Measurements from ENCODE around the gene SELENOP.
"Not testable (repeated sequence)": the region's sequence is repeated elsewhere in the genome, so short reads cannot be mapped to it uniquely, and the experiment has no call there.

The SELENOP gene

DNA sequence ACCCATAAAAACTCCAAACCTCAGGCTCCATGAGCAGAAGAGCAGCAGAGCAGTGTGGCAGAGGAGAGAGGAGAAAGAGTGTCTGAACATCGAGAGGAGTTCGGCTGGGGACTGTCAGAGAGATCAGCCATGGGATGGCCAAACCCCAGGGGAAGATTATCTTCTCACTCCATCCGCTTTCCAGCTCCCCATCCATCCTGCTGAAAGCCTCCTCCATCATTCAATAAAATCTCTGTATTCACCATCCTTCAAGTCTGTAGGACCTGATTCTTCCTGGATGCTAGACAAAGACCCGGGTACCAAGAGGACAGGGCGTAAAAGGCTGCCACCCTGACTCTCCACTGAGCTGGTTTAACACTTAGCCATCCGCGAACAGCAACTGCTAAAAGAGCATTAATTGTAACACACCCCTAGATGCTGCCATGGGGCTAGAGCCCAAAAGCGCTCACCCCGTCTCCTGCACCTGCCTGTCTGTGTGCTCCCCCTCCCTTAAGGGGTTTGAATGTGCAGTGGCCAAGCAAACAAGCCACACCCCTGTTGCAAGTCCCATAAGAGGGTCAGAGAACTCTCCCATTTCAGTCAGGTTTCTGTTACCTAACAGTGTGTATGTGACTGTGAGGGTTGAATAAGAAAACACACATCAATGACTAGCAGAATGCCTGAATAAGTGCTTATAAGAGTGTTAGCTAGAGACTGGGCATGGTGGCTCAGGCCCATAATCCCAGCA, 13.9 kb upstream of the SELENOP start:
- no peak for DNase-seq

DNA sequence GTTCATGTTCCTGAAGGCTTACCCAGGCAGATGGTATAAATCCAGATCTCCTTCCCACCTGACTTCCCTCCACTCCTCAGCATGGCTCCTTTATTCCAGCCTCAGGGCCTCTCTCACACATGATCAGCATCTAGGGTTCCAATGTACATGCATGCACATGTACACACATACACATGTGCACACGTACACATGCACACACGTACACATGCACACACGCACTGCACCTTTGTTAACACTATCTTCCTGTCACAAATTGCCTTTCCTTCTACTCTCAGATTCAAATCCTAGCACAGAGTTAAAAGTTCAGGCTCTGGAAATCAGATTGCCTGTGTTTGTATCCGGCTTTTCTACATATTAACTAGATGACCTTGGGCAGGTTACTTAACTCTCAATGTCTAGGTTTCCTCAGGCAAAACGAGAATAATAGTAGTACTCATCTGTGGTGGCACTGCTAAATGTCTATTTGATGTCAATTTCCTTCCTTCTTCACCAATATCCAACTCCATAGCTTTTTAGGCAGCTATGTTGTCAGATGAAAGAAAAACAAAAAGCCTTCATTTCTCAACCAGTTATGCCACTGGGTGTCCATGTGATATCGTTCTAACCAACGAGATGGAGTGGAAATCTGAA, 12.8 kb upstream of the SELENOP start:
- no peak for DNase-seq

DNA sequence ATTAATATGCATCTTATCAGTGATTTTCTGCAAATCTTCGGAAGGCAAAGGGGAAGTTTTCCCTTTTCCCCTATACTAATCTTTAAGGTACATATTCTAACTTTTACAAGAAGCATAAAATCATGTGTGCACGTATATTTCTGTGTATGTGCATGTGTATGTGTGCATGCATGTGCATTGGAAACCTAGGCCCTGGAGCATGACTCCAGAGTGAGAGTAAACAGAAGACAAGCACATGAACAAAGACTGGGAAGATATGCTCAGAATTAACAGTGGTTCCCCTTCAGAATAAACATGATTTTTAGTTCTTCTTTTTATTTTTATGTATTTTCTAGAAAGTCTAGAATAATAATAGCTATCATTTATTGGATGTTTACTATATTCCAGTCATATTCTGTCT, 10.9 kb upstream of the SELENOP start:
- no peak for DNase-seq

DNA sequence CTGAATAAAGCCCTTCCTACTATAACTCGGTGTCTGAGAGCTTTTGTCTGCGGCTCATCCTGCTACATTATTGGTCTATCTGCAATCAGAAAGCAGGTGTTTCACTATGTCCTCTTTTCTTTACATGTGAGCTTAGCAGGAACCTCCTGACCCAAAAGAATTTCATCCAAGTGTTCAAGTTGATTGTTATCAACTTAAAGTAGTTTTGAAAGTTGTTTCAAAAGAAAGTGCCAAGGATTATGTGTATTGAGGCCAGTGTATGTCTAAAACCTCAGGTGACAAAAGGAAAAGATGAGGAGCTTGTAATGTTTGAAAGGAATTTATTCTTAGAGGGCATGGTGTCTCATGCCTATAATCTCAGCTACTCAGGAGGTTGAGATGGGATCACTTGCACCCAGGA, 8.1 kb upstream of the SELENOP start:
- no peak for DNase-seq

DNA sequence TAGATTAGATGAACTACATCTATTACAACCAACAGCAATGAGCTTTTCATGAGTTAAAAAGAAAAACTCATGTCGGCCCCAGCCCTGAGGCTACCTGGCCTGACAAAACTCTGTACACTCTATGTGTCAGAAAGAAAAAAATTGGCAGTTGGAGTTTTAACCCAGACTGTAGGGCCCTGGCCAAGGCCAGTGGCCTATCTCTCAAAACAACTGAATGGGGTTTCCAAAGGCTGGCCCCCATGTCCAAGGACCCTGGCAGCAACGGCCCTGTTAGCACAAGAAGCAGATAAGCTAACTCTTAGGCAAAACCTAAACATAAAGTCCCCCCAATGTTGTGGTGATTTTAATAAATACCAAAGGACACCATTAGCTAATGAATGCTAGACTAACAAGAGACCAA, 4.9 kb upstream of the SELENOP start:
- not testable (repeated sequence) for DNase-seq

DNA sequence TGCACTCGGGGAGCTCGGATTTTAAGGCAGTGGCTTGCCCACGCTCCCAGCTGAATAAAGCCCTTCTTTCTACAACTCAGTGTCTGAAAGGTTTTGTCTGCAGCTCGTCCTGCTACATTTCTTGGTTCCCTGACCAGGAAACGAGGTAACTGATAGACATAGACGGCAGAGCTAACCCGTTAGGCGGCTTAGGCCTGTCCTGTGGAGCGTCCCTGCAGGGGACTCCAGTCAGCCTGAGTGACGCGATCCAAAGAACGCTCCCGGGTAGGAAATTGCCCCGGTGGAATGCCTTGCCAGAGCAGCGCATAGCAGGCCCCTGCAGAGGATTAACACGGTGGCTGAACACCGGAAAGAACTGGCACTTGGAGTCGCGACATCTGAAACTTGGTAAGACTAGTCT, 1.8 kb upstream of the SELENOP start:
- DNase-seq: no peak

DNA sequence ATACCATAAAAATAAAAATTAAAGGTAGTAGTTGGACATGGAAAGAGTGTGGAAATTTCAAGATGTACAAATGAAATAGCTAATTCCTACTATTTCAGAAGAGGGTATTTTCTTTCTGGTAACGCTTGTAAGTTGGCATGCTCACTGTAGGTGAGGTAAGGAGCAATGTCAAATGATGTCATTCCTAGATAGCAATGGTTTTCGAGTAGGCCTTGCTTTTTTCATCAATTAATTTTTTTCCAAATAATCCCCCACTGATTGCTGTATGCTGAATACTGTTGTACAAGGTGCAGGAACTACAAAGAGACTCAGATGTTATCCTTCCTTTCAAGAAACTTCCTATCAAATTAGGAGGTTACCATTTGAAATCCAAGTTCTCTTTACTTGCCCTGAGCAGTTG, 928 bp upstream of the SELENOP start:
- DNase-seq: no peak

DNA sequence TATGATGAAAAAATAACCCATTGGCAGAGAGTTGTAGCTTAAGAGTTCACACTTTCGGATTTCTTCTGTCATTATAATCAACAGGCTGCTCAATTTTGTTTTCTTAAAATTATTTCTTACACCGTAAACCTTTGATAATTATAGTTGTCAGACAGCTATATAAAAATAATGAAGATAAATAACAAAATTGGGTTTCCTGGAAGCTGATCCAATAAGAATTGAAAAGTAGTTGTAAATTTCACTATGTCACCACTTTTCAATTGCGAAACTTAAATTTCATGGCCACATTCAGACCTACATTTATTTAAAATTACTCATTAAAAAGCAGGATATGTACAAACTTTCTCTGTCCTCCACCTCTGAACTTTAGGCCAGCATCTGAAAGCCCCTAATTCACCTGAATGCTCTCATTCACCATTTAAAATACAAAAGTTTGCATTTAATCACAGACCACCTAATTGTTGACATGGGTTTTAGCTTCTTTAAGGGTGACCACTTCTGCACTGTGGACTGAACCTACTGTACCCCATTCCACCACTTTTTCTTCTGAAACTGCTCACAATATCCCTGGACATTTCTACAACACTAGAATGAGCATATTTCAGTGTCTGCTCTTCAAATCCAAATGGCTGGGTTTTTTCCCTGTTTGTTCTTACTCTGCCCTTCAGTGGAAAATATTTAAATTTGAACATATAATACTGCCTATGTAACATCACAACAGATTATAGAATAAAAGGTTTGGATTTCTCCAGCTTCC, 680 bp downstream of the SELENOP start:
- no peak for DNase-seq

DNA sequence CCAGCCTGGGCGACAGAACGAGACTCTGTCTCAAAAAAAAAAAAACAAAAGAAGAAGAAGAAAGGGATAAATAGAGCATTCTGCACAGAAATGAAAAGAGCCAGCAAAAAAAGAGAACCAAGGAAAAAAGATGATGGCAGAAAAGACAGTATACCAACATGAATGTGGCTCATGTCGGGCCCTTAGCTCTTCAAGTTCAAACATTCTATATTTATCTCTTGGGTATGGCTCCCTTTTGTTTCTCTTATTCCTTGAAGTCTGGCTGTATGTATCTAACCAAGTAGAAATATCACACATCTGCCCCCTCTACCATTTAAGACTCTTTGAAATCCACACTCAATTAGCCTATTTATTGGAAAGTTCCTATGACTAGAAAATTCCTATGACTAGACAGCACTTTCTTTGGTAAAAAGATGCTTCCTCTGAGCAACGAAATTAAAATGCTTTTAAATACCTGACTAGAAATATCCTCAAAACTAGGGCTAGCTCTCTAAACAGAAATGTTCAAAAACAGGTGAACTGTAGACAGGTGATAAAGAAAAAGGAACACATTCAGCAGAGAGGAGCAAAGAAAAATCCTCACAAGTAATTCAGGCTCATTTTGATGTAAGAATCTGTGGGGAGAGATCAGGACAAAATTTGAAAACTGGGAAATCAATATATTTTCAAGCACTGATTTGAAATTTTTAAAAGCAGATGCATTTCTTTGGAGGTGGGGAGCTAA, 2.6 kb downstream of the SELENOP start:
- DNase-seq: no peak

DNA sequence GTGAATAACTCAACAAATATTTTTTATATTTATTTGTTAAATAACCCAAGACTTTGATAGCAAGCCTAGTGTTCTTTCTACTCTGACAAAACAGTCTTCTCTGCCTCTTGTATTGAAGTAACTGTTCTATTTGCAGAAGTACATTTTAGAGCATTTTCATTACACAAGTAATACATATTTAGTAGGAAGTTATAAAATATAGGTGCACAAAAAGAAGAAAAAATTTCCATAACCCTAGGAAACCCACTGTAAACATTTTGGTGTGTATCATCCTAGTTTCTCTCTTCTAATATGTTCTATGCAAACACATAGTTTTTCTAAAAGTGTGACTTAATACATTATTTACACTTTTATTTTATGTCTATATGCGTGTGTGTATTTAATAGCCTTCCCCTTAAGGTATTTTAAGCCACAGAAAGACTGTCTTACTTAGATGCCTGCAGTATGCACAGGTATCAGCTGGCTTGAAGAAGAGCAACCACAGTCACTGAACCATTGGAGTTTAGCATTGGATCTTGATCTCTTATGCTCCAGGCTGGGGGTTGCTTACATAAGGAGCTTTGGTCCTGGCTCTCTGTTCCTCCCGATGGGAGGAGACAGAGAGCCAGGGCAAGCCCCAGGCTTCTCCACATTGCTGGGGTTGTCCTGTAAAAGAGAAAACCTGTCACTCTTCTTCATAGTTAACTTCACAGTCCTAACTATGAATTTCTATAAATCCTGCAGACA, 3.8 kb downstream of the SELENOP start:
- no peak for DNase-seq

DNA sequence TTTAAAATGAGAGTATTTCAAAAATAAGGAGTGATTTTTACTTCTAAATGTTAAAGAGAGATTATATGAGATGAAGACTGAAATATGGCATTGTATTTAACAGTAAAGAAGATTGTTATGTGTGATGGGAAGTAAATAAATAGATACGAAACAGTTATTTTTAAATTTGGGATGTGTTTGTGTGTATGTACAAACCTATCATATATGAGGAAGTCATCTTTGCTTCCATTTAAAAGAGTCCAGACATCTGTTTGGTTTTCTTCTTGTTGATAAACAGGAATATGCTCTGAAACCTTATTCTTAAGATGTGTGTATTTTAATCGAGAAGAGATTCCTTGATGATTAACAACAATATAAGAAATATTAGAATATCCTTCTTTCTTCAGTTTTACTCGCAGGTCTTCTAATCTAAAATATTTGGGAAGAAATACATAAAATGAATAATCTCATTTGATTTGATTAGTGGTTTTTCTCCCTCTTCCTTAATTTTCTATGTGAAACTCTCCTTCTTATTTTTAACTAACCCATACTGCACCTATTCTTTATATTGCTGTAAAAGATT, 4.9 kb downstream of the SELENOP start:
- DNase-seq: no peak

DNA sequence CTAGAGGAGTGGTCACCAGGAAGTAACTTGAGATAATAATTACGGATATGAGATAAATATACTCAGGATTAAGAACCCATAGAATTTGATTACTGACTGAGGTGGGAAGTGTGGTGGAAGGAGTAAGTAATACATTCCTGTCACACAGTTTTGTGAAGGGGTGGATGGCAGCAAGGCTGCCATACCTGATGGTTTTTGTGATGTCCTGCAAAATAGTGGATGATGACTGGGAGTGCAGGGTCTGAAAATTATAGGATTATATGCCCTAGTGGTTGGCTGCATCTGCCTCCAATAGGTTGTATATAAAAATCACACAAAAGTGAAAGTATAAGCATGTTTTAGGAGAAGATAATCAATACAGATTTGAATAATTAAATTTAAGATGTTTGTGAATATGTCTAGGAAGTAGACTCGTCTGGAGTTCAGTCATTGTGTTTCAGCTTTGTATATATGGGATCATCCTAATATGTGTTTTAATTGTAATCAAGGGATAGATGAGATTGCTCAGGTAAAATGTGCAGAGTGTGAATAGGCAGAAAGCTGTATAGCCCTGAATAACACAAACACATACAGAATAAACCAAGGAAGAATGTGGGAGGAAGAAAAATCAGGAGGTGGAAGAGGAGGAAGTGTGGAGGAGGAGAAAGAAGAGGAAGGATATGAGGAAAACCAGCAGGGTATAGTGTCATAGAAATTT, 5.5 kb downstream of the SELENOP start:
- no peak for DNase-seq

DNA sequence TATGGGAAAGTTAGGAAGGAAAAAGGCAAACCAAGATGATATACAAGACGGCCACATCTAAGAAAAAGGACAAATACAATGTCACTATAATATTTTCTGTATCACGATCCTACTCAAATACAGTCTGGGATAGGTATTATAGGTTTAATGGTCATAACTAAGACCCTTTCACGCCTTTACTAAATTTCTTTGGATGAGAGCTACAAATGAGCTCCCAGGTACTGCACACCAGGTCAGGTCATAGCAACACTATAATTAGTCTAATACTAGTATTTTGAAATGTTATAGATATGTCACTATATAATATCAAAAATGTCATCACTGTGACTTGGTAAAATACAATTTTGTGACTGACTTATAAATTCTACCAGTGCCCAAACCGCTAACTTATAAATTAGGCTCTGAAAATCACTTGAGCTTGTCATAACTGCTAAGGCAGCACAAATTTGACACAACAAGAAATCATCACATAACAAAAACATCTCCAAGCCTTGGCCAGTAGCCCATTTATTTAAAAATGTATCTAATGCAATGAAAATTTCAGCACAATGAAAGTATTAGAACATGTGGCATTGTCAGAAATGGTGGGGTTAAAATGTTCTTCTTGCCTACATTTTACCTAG, 6.9 kb downstream of the SELENOP start:
- DNase-seq: no peak

DNA sequence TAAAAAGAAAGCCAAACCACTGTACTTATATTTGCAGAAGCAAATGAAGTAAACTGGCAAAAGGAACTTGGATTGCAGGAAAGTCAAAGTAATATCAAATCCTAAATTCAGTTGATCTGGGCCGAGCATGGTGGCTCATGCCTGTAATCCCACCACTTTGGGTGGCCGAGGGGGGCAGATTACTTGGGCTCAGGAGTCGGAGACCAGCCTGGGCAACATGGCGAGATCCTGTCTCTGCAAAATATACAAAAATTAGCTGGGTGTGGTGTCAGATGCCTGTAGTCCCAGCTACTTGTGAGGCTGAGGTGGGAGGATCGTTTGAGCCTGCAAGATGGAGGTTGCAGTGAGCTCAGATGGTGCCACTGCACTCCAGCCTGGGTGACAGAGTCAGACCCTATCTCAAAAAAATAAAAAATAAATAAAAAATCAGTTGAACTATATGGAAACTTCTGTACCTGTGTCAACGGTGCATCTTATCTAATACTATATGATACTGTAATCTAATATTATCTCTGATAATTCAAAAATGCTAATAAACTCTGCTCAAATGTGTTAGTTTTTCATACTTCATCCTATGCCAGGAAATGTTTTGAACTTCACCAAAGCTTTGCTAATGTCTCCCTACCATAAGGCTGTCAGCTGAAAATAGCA, 10.1 kb downstream of the SELENOP start:
- no peak for DNase-seq

DNA sequence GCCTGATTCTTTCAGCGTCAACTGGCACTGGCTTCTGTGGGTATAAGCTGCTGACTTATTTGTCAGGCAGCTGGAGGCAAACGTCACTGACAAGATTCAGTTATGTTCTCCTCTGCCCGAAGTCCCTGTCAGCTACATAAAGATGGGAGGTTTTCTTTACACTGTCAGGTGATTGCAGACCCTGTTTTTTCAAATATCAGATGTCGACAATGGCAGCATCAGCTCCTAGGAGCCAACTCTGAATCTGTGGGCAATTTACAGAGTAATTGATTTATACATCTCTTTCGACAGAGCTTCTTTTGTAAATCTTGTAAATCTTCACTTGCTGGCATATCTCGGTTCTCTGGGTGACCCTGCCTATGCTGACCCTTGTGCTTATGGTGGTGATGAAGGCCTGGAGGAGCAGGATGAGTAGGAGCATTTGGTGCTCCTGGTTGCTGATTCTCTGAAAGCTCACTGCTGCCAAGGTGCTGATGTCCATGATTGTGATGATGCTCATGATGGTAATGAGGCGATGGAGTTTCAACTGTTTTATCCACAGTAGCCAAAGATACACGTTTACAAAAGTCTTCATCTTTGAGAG, 10.9 kb downstream of the SELENOP start:
- DNase-seq: no peak

DNA sequence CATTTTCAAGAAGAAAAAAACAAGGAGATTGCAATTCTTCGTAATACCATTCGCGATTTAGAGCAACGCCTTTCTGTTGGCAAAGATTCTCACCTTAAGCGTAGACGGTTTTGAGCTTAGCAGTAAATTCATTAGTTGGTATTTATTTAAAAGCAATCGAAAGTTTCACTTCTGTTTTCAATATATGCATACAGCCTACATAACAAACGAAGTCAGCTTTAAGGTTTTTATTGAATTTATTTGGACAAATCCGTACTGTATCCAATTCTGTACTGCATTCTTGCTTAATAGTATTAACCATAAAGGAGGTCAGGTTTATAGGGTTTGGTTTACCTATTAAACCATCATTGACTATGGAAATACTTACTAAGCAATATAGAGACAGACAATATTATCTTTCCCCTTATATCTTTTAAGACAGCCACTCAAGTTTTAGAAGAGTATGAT, 12.0 kb downstream of the SELENOP start:
- no peak for DNase-seq

DNA sequence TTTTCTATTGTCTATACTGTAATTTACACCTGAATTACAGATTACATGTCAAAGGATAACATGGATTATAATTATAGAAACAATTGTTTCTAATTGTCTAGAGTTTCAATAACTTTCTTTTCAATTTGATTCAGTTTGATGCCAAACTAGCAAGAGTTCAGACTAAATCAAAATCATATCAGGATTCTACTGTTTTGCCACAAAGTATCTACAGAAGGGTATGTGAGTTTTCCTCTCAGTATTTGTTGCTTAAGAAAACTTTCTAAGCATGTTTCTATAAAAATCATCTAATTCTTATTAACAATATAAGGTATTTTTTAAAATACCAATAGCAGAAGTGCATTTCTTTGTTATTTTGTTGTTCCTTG, 12.5 kb downstream of the SELENOP start:
- no peak for DNase-seq

DNA sequence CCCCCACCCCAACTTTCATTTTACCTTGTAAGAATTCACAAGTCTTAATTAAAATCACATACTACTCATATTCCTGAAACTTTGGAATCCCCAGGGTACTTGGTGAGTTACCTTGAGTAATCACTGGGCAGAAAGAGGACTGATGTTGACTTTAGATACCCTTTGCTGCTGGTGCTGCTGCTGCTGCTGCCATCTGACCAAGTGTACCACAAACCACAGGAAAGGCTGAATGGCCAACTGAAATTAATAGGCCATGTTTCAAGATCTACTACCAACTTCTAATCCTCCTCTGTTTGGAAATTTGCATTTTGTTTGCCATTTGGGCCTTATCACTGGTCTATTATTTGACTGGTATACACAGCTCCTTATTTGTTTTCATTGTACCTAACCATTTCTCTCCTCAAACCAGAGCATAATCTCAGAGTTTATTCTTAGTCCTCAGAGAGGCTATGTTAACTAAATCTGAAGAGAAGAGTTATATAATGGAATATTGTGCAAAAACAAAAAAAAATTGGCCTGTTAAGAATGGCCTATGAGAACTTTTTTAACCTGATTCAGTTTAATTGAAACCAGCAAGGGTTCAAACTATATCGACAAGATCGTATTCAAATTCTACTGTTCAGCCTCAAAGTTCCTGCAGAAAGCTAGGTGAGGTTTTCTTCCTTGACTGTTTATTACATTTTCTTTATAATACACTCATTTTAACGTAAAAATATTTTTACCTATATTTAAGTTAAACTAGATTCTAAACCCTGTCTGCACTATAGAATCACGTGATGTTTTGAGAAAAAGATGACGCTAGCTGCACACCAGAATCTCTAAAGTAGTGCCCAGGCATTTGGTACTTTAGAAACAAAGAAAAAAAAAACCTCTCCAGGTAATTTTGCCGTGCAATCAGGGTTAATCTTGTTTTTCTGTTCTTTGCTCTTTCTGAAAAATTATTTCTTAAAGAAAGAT, 13.1 kb downstream of the SELENOP start:
- DNase-seq: no peak

DNA sequence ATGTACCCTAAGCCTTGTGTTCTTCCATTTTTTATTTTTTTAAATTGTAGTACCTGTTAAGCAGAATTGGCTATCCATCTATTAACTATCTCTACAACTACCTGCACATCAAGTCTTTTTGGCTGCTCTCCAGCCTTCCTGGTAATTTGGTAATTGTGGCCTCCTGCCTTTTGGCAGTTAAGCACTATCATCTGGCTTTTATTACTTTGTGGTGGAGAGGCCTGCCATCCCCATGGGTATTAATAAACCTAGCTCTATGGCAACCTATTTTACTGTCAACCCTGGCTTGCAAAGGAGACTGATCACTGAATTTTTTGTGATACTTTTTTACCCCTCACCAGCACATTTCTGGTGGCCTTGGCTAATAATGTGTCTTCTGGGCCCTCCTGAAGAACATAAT, 20.5 kb downstream of the SELENOP start:
- DNase-seq: no peak
